HG02973 (cell line): Measurements from ENCODE around the gene CALHM1.
"Not testable (repeated sequence)": the region's sequence is repeated elsewhere in the genome, so short reads cannot be mapped to it uniquely, and the experiment has no call there.

ENCODE experiments used
- ATAC-seq: cut with Tn5 transposase; IDR thresholded peaks from one replicate; pipeline ENCODE4 v1.9.1; 2021; ENCODE audit warnings: moderate library complexity; ENCODE audit not compliant: unreplicated experiment

The CALHM1 gene

GRCh38 chr10:103458720-103459119, at the start of gene CALHM1:
Gene CALHM1 (minus strand): TSS chr10:103458900. CDS start chr10:103458751, 149 bp downstream.
- ATAC-seq, result no peak

GRCh38 chr10:103507235-103508191, 48.8 kb upstream of the CALHM1 start:
- no peak for ATAC-seq

- no peak for ATAC-seq
These were observed 47.4 kb upstream of the CALHM1 start for GRCh38 chr10:103506061-103506460.

GRCh38 chr10:103504181-103504783, 45.6 kb upstream of the CALHM1 start:
- ATAC-seq, result no peak

GRCh38 chr10:103503777-103504176, 45.1 kb upstream of the CALHM1 start:
- ATAC-seq, result not testable (repeated sequence)

- no peak for ATAC-seq
These were observed 44.4 kb upstream of the CALHM1 start for GRCh38 chr10:103502849-103503660.

- ATAC-seq, result no peak
These were observed 42.5 kb upstream of the CALHM1 start for GRCh38 chr10:103501186-103501585.

GRCh38 chr10:103500481-103500880, 41.8 kb upstream of the CALHM1 start:
- no peak for ATAC-seq

- no peak for ATAC-seq
These were observed 41.2 kb upstream of the CALHM1 start for GRCh38 chr10:103499881-103500280.

- ATAC-seq, result no peak
These were observed 40.4 kb upstream of the CALHM1 start for GRCh38 chr10:103498936-103499638.

- ATAC-seq, result no peak
These were observed 38.6 kb upstream of the CALHM1 start for GRCh38 chr10:103497161-103497915.

- no peak for ATAC-seq
These were observed 36.6 kb upstream of the CALHM1 start for GRCh38 chr10:103495321-103495720.

- no peak for ATAC-seq
These were observed 35.5 kb upstream of the CALHM1 start for GRCh38 chr10:103493916-103494877.

GRCh38 chr10:103493362-103493915, 34.7 kb upstream of the CALHM1 start, which contains the start of gene NEURL1:
Gene NEURL1 (plus strand): TSS chr10:103493705. CDS start chr10:103494388, 683 bp downstream.
- no peak for ATAC-seq

- no peak for ATAC-seq
These were observed 34.1 kb upstream of the CALHM1 start for GRCh38 chr10:103492655-103493261.

GRCh38 chr10:103491729-103492364, 33.1 kb upstream of the CALHM1 start:
- ATAC-seq, result no peak

- peak; percentile 19 for ATAC-seq
These were observed 32.2 kb upstream of the CALHM1 start for GRCh38 chr10:103490986-103491314.

- ATAC-seq, result no peak
These were observed 28.7 kb upstream of the CALHM1 start for GRCh38 chr10:103487410-103487708.
